Endothelial cell of umbilical vein (primary cell): ENCODE measurements around the gene CAMK2B.

Experiments
- CTCF ChIP-seq, 2 donors: IDR thresholded peaks; 1 replicate in 1 of 2; 2 replicates in 1 of 2; pipeline ENCODE4 v1.5.1; 2011; ENCODE audit warnings: low read length in 2 of 2, mild to moderate bottlenecking in 2 of 2, moderate library complexity in 2 of 2, control low read depth in 1 of 2, inconsistent platforms in 1 of 2, low read depth in 1 of 2; ENCODE audit not compliant: insufficient read depth in 1 of 2; ENCODE audit errors: extremely low read depth in 1 of 2
- POLR2A ChIP-seq: IDR thresholded peaks from 2 replicates; pipeline ENCODE4 v1.6.1; 2012; ENCODE audit warnings: low read depth, mild to moderate bottlenecking, control low read depth, low read length

- TF ChIP-seq POLR2A = no peak
- peak; percentile 51 to 77 for TF ChIP-seq CTCF (IDR thresholded peaks at IDR 0.05; ENCODE audit: extremely low read depth in 1 of 2, insufficient read depth in 1 of 2, low read depth in 1 of 2, low read length in 2 of 2)
Observed at GRCh38 chr7:44244282-44244681, 81.1 kb downstream of the CAMK2B start.
